Astrocyte (in vitro differentiated cells and primary cell): ENCODE data around the gene TMX4.

Source experiments
- EZH2 ChIP-seq: IDR thresholded peaks from 2 replicates; pipeline ENCODE4 v1.6.1; 2012; ENCODE audit warnings: mild to moderate bottlenecking, low read length, inconsistent platforms; ENCODE audit not compliant: insufficient read depth
- TF ChIP-seq, protein P1 (sequence below): IDR thresholded peaks from 2 replicates; pipeline ENCODE4 v1.5.1; 2011; ENCODE audit warnings: low read depth, mild to moderate bottlenecking, inconsistent platforms, low read length, moderate library complexity; ENCODE audit not compliant: insufficient read depth

DNA sequence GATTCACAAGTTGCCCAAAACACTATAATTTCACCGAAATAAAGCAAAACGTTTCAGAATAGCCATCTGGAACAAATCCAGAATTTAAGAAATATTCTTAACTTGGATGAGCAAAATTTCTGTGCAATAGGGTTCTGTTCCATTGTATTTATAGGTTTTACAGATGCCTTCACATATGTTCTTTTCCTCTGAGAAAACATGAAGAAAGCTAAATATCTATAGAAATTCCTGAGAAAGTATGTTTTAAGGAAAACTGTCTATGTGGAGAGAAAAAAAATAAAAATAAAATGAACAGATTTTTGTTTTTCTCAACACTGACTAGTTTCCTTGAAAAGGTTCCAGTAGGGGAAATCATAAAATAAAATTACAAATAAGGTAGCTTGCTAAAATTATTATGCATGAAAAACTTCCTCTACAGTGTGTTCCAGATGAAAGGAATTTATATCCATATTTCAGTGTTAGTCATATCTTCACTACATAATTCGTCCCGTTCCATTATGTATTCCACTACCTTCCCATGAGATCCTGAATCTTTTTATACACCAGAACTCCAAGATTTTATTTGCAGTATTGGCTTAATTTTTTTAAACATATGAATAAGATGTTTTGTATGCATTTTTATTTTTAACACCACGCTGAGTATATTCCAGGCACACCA is 42.4 kb upstream of the TMX4 start:
- TF ChIP-seq, protein P1, sequence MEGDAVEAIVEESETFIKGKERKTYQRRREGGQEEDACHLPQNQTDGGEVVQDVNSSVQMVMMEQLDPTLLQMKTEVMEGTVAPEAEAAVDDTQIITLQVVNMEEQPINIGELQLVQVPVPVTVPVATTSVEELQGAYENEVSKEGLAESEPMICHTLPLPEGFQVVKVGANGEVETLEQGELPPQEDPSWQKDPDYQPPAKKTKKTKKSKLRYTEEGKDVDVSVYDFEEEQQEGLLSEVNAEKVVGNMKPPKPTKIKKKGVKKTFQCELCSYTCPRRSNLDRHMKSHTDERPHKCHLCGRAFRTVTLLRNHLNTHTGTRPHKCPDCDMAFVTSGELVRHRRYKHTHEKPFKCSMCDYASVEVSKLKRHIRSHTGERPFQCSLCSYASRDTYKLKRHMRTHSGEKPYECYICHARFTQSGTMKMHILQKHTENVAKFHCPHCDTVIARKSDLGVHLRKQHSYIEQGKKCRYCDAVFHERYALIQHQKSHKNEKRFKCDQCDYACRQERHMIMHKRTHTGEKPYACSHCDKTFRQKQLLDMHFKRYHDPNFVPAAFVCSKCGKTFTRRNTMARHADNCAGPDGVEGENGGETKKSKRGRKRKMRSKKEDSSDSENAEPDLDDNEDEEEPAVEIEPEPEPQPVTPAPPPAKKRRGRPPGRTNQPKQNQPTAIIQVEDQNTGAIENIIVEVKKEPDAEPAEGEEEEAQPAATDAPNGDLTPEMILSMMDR = no peak
- TF ChIP-seq EZH2 = no peak
